ENCODE results near the gene RAD9A. TPM values are rescaled to one million over a fixed set of nuclear protein-coding genes. Genes with fewer than 3 reads are reported as not detected.
A peak's percentile ranks its signal among the peaks of the same experiment; 100 is the strongest.

The RAD9A gene
- total RNA-seq, 1 experiment from 2014 or later = 7.3 TPM

- no peak for DNase-seq (ENCODE audit: low spot score)
Observed at GRCh38 chr11:67408437-67409200, 16.8 kb downstream of the RAD9A start.

- no peak for DNase-seq (ENCODE audit: low spot score)
Observed at GRCh38 chr11:67409261-67409666, 17.5 kb downstream of the RAD9A start.

GRCh38 chr11:67409781-67410368 lies 18.1 kb downstream of the RAD9A start:
- DNase-seq (ENCODE audit: low spot score) = no peak

GRCh38 chr11:67410369-67410831 lies 18.6 kb downstream of the RAD9A start:
- DNase-seq (ENCODE audit: low spot score) = no peak

GRCh38 chr11:67410984-67411784 lies 19.4 kb downstream of the RAD9A start:
- DNase-seq (ENCODE audit: low spot score) = no peak

- DNase-seq (ENCODE audit: low spot score) = no peak
Observed at GRCh38 chr11:67411785-67412152, 20.0 kb downstream of the RAD9A start.

GRCh38 chr11:67412495-67413179 lies 20.9 kb downstream of the RAD9A start:
- DNase-seq (ENCODE audit: low spot score) = no peak

GRCh38 chr11:67413266-67413849 lies 21.6 kb downstream of the RAD9A start:
- DNase-seq (ENCODE audit: low spot score) = no peak

GRCh38 chr11:67415501-67416304 lies 23.9 kb downstream of the RAD9A start, which contains the start of gene CARNS1:
TSS of gene CARNS1 (plus strand) at chr11:67415678. CDS start at chr11:67416200, 522 bp downstream.
- no peak for DNase-seq (ENCODE audit: low spot score)

GRCh38 chr11:67416416-67417335 lies 24.9 kb downstream of the RAD9A start:
- peak; percentile 57 for DNase-seq (ENCODE audit: low spot score)

- DNase-seq (ENCODE audit: low spot score) = no peak
Observed at GRCh38 chr11:67417425-67417824, 25.6 kb downstream of the RAD9A start.

- no peak for DNase-seq (ENCODE audit: low spot score)
Observed at GRCh38 chr11:67418476-67419281, 26.9 kb downstream of the RAD9A start.

GRCh38 chr11:67419325-67420049 lies 27.7 kb downstream of the RAD9A start:
- no peak for DNase-seq (ENCODE audit: low spot score)

- no peak for DNase-seq (ENCODE audit: low spot score)
Observed at GRCh38 chr11:67420147-67420645, 28.4 kb downstream of the RAD9A start.

GRCh38 chr11:67420646-67421429 lies 29.1 kb downstream of the RAD9A start:
- peak; percentile 68 for DNase-seq (ENCODE audit: low spot score)

GRCh38 chr11:67421430-67422031 lies 29.7 kb downstream of the RAD9A start:
- no peak for DNase-seq (ENCODE audit: low spot score)

GRCh38 chr11:67422891-67423290 lies 31.1 kb downstream of the RAD9A start:
- no peak for DNase-seq (ENCODE audit: low spot score)

All from H4 (cell line).